Lower leg skin (tissue), 4 donors: Measurements from ENCODE around the gene ZNF324. TPM values are rescaled to one million over a fixed set of nuclear protein-coding genes. Genes with fewer than 3 reads are reported as not detected.
"Not testable (repeated sequence)": the region's sequence is repeated elsewhere in the genome, so short reads cannot be mapped to it uniquely, and the experiment has no call there.

Source experiments
- DNase-seq, 2 donors: peaks; one replicate each; pipeline ENCODE4 v3.0.0-alpha.2; 2019; ENCODE audit warnings: low spot score in 2 of 2
- H3K4me3 ChIP-seq: fragments of 200-600 bp; sonication (generic); 2 replicates; pipeline ENCODE4 v1.5.1; 2017; ENCODE audit warnings: mild to moderate bottlenecking, low read depth; ENCODE audit not compliant: poor library complexity, severe bottlenecking
- POLR2A ChIP-seq, 2 donors: fragments of 450-650 bp; IDR thresholded peaks; one replicate each; pipeline ENCODE4 v1.6.1; 2016 to 2017; ENCODE audit warnings: antibody characterized with exemption in 2 of 2, mild to moderate bottlenecking in 1 of 2, moderate library complexity in 1 of 2
- WGBS, 2 donors: methylation state at CpG; one replicate each; pipeline ENCODE4 v1.1.5; 2018; 5-methylcytosine and 5-hydroxymethylcytosine counted together
- intact Hi-C: fragments of 100-400 bp; cut with DNase I; formaldehyde crosslinking; loops from one replicate; pipeline ENCODE4 v1.15.0; 2023; ENCODE audit warnings: low total_unique reads
- total RNA-seq, 4 donors: library from RNA; depleted of rRNA; stranded (reverse); fragments of >200 nt; gene quantifications; one replicate each; pipeline ENCODE4 v1.1.0, GENCODE V29; 2016
- TF ChIP-seq, protein P1 (sequence below), 3 donors: fragments of 450-650 bp; IDR thresholded peaks; one replicate each; pipeline ENCODE4 v1.5.1; 2016; ENCODE audit warnings: antibody characterized with exemption in 3 of 3, mild to moderate bottlenecking in 3 of 3, moderate library complexity in 2 of 3

The ZNF324 gene
- total RNA-seq, 4 donors from 2014 or later, result 23.3 to 32.0 (median 29.4) TPM

DNA sequence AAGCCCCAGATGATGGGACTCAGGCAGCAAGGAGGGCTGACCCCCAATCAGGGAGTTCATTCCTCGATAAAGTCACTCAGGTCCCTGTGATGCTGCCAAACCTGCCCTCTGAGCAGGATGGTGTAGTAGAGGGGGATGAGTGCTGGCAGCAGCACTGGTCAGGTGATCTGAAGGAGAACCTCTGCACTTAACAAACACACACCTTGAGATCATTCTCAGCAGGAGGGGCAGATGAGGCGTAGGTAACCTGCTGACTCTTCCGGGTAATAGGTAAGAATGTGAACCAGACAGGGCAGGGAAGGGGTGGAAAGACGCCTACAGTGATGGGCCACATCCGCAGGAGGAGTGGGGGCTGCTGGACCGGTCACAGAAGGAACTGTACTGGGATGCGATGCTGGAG is 12.4 kb downstream of the ZNF324 start:
- intact Hi-C loops, result no loop called here
- 88 to 89% methylated on average over 7 of the region's 7 CpGs for WGBS, 2 donors
- TF ChIP-seq, protein P1, sequence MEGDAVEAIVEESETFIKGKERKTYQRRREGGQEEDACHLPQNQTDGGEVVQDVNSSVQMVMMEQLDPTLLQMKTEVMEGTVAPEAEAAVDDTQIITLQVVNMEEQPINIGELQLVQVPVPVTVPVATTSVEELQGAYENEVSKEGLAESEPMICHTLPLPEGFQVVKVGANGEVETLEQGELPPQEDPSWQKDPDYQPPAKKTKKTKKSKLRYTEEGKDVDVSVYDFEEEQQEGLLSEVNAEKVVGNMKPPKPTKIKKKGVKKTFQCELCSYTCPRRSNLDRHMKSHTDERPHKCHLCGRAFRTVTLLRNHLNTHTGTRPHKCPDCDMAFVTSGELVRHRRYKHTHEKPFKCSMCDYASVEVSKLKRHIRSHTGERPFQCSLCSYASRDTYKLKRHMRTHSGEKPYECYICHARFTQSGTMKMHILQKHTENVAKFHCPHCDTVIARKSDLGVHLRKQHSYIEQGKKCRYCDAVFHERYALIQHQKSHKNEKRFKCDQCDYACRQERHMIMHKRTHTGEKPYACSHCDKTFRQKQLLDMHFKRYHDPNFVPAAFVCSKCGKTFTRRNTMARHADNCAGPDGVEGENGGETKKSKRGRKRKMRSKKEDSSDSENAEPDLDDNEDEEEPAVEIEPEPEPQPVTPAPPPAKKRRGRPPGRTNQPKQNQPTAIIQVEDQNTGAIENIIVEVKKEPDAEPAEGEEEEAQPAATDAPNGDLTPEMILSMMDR (IDR thresholded peaks at IDR 0.05), result no peak
- no peak for TF ChIP-seq POLR2A (IDR thresholded peaks at IDR 0.05)
- no peak overlapping the region for H3K4me3 ChIP-seq
- no peak for DNase-seq

- H3K4me3 ChIP-seq, result no peak overlapping the region
- TF ChIP-seq, protein P1 (IDR thresholded peaks at IDR 0.05), result no peak
- no peak for TF ChIP-seq POLR2A (IDR thresholded peaks at IDR 0.05)
- WGBS, 2 donors, result 88 to 92% methylated on average over 26 to 27 of the region's 28 CpGs
- no peak for DNase-seq
- intact Hi-C loops, result no loop called here
Measured at GRCh38 chr19:58479736-58480480, 13.0 kb downstream of the ZNF324 start.

DNA sequence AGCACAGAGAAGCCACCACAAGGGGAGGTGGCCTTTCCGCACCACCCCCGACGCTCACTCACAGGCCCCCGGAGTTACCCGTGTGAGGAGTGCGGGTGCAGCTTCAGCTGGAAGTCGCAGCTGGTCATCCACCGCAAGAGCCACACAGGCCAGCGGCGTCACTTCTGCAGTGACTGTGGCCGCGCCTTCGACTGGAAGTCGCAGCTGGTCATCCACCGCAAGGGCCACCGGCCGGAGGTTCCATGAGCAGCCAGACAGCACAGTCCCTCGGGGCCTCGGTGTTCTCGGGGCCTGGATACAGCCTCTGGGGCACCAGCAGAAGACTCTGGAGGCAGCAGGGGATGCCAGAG is 13.6 kb downstream of the ZNF324 start:
- no peak overlapping the region for H3K4me3 ChIP-seq
- intact Hi-C loops, result no loop called here
- 94% methylated on average over 6 to 20 of the region's 20 CpGs for WGBS, 2 donors
- TF ChIP-seq POLR2A (IDR thresholded peaks at IDR 0.05), result no peak
- no peak for DNase-seq

DNA sequence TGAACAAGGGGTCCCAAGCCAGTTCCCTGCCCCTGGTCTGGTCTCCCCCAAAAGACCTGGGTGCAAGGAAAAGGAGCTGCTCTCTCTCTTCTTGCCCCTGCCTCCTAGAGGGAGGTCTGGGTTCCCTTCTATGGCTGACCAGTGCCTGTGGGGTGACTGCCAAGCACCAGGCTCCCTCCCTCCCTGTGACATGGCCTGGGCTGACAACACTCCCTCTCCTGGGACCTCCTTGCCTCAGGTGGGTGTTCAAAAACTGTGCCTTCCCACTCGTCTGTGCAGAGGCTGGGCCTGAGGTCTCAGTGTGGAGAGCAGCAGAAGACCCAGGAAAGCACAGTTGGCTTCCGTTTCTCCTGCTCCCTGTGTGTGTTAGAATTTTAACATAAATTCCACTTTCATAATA is 14.0 kb downstream of the ZNF324 start:
- no peak overlapping the region for H3K4me3 ChIP-seq
- TF ChIP-seq, protein P1 (IDR thresholded peaks at IDR 0.05), result no peak
- TF ChIP-seq POLR2A (IDR thresholded peaks at IDR 0.05), result no peak
- intact Hi-C loops, result no loop called here
- 77 to 83% methylated on average over 2 of the region's 2 CpGs for WGBS, 2 donors
- DNase-seq, result no peak

GRCh38 chr19:58482372-58482771 is 15.5 kb downstream of the ZNF324 start:
- intact Hi-C loops, result no loop called here
- TF ChIP-seq POLR2A (IDR thresholded peaks at IDR 0.05), result no peak
- TF ChIP-seq, protein P1 (IDR thresholded peaks at IDR 0.05), result no peak
- H3K4me3 ChIP-seq, result no peak overlapping the region
- WGBS, 2 donors, result 91 to 93% methylated on average over 7 of the region's 7 CpGs
- DNase-seq, result no peak

- no peak for TF ChIP-seq POLR2A (IDR thresholded peaks at IDR 0.05)
- TF ChIP-seq, protein P1 (IDR thresholded peaks at IDR 0.05), result no peak
- intact Hi-C loops, result no loop called here
- no peak for DNase-seq
- no peak overlapping the region for H3K4me3 ChIP-seq
- 89 to 95% methylated on average over 2 of the region's 2 CpGs for WGBS, 2 donors
Measured at GRCh38 chr19:58483776-58484175, 16.9 kb downstream of the ZNF324 start.

DNA sequence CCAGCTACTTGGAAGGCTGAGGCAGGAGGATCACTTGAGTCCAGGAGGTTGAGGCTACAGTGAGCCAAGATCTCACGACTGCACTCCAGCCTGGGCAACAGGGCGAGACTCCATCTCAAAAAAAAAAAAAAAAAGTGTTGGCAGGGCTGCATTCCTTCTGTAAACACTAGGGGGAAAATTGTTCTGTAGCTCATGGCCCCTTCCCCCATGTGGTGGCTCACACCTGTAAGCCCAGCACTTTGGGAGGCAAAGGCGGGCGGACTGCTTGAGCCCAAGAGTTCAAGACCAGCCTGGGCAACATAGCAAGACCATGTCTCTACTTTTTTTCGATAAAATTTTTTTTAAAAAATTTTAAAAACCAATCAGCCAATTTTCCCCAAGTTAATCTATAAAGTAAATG is 17.5 kb downstream of the ZNF324 start:
- 84 to 95% methylated on average over 5 of the region's 5 CpGs for WGBS, 2 donors
- DNase-seq, intact Hi-C loops, H3K4me3 ChIP-seq: not testable (repeated sequence)
